HCT116 (cell line): ENCODE data around the gene CASP6. TPM values are rescaled to one million over a fixed set of nuclear protein-coding genes. Genes with fewer than 3 reads are reported as not detected.

ENCODE experiments used
- ATAC-seq: fragments of 200-7000 bp; cut with Tn5 transposase; 2 replicates; pipeline ENCODE4 v1.9.1; 2020; ENCODE audit warnings: mild to moderate bottlenecking, moderate library complexity
- BruUV-seq: library from RNA; stranded (reverse); fragments of 400-500 nt; replicated peaks from 2 replicates; lab custom pipeline; 2021; lab: Mats Ljungman, UMichigan
- CTCF ChIA-PET: fragments of 300-600 bp; sonication (Branson Sonifier 250); formaldehyde crosslinking; loops from one replicate; lab custom pipeline; 2021; ENCODE audit warnings: antibody characterized with exemption; lab: Charles Lee
- POLR2A ChIA-PET: fragments of 300-600, 350-600 bp; sonication (Branson Sonifier 250); formaldehyde crosslinking; loops from one replicate; lab custom pipeline; 2021; ENCODE audit warnings: antibody characterized with exemption; lab: Charles Lee
- RAD21 ChIA-PET, 2 experiments: fragments of 300-600 bp; sonication (Branson Sonifier 250); formaldehyde crosslinking; loops; one replicate each; lab custom pipeline; 2023; ENCODE audit warnings: low total read pairs in 2 of 2; ENCODE audit not compliant: uncharacterized antibody in 2 of 2, unreplicated experiment in 2 of 2, low non-redundant PET in 1 of 2; lab: Charles Lee
- DNase-seq: peaks from one replicate; pipeline ENCODE4 v3.0.0-alpha.2; 2010; ENCODE audit warnings: low read depth, low spot score
- H2AFZ ChIP-seq: fragments of 200-600 bp; shearing (Covaris generic), sonication (generic); 2 replicates; pipeline ENCODE4 v1.6.1; 2017; ENCODE audit warnings: low read depth, mixed run types, mixed read lengths, antibody characterized with exemption, low read length; ENCODE audit not compliant: poor library complexity, severe bottlenecking
- H3K27ac ChIP-seq: 2 replicates; pipeline ENCODE4 v1.5.1; 2012; ENCODE audit warnings: low read depth, low read length
- H3K27me3 ChIP-seq: fragments of 200-600 bp; sonication (generic); 2 replicates; pipeline ENCODE4 v1.6.1; 2016; ENCODE audit warnings: mixed run types, low read length, mixed read lengths; ENCODE audit not compliant: insufficient read depth
- H3K36me3 ChIP-seq, 2 experiments: fragments of 200-500 bp in 1 of 2; fragments of 200-600 bp in 1 of 2; sonication (Bioruptor generic) in 1 of 2; sonication (generic) in 1 of 2; 2 replicates each; pipeline versions ENCODE4 v1.5.1 to v1.6.1; 2014 to 2016; ENCODE audit warnings: low read length in 2 of 2, inconsistent platforms in 1 of 2, mixed read lengths in 1 of 2, mixed run types in 1 of 2; ENCODE audit not compliant: insufficient read depth in 2 of 2, control insufficient read depth in 1 of 2
- H3K4me1 ChIP-seq, 2 experiments: fragments of 200-600 bp in 1 of 2; sonication (generic) in 1 of 2; 2 replicates each; pipeline versions ENCODE4 v1.5.1 to v1.6.1; 2012 to 2017; ENCODE audit warnings: low read length in 2 of 2, inconsistent platforms in 1 of 2, mild to moderate bottlenecking in 1 of 2, mixed read lengths in 1 of 2, mixed run types in 1 of 2, moderate library complexity in 1 of 2; ENCODE audit not compliant: insufficient read depth in 2 of 2, control insufficient read depth in 1 of 2
- H3K4me2 ChIP-seq: fragments of 200-600 bp; sonication (generic); 2 replicates; pipeline ENCODE4 v1.6.1; 2017; ENCODE audit warnings: mixed run types, low read length, mixed read lengths
- H3K4me3 ChIP-seq, 2 experiments: fragments of 200-600 bp in 1 of 2; sonication (generic) in 1 of 2; replicated peaks in 1 of 2; 2 replicates each; pipeline ENCODE4 v1.5.1; 2011 to 2016; ENCODE audit warnings: low read length in 2 of 2, control low read depth in 1 of 2, low read depth in 1 of 2, mild to moderate bottlenecking in 1 of 2, mixed read lengths in 1 of 2, mixed run types in 1 of 2
- H3K79me2 ChIP-seq: fragments of 200-600 bp; sonication (generic); 2 replicates; pipeline ENCODE4 v1.6.1; 2017; ENCODE audit warnings: mild to moderate bottlenecking, mixed run types, low read length, moderate library complexity, mixed read lengths; ENCODE audit not compliant: insufficient read depth
- H3K9ac ChIP-seq: fragments of 200-600 bp; sonication (generic); 2 replicates; pipeline ENCODE4 v1.6.1; 2016; ENCODE audit warnings: low read length, mixed read lengths
- H3K9me2 ChIP-seq: fragments of 200-600 bp; sonication (generic), shearing (Covaris generic); 2 replicates; pipeline ENCODE4 v1.6.1; 2017; ENCODE audit warnings: mixed run types, mild to moderate bottlenecking, moderate library complexity; ENCODE audit not compliant: insufficient read depth
- H3K9me3 ChIP-seq, 2 experiments: fragments of 200-500 bp in 1 of 2; fragments of 200-600 bp in 1 of 2; sonication (Bioruptor generic) in 1 of 2; sonication (generic) in 1 of 2; 2 replicates each; pipeline ENCODE4 v1.6.1; 2014 to 2017; ENCODE audit warnings: low read length in 2 of 2, mixed read lengths in 2 of 2, inconsistent platforms in 1 of 2, low read depth in 1 of 2, mild to moderate bottlenecking in 1 of 2, mixed run types in 1 of 2, moderate library complexity in 1 of 2; ENCODE audit not compliant: control insufficient read depth in 1 of 2, insufficient read depth in 1 of 2
- H4K20me1 ChIP-seq: fragments of 200-600 bp; sonication (generic), shearing (Covaris generic); 2 replicates; pipeline ENCODE4 v1.6.1; 2017; ENCODE audit warnings: mixed run types, mild to moderate bottlenecking, moderate library complexity; ENCODE audit not compliant: insufficient read depth
- CEBPB ChIP-seq: IDR thresholded peaks from 2 replicates; pipeline ENCODE4 v1.6.1; 2012; ENCODE audit warnings: low read depth
- POLR2A ChIP-seq: IDR thresholded peaks from 2 replicates; pipeline ENCODE4 v1.7.0; 2011; ENCODE audit warnings: borderline replicate concordance; ENCODE audit not compliant: insufficient read depth, insufficient read length; ENCODE audit errors: extremely low read depth
- POLR2AphosphoS5 ChIP-seq: IDR thresholded peaks from 2 replicates; pipeline ENCODE4 v1.6.1; 2011; ENCODE audit warnings: mild to moderate bottlenecking, low read depth, low read length, moderate library complexity
- SIN3A ChIP-seq: IDR thresholded peaks from 2 replicates; pipeline ENCODE4 v1.6.1; 2012; ENCODE audit warnings: low read depth
- SP1 ChIP-seq: IDR thresholded peaks from 2 replicates; pipeline ENCODE4 v1.6.1; 2012; ENCODE audit warnings: low read depth
- ZFX ChIP-seq: fragments of 450-650 bp; IDR thresholded peaks from 2 replicates; pipeline ENCODE4 v1.6.1; 2017
- intact Hi-C: fragments of 100-400 bp; cut with micrococcal nuclease; formaldehyde crosslinking; loops from 2 replicates; pipeline ENCODE4 v1.10.0; 2022
- total RNA-seq: library from RNA; stranded (reverse); gene quantifications from one replicate; pipeline ENCODE4 v1.2.1, GENCODE V29; 2021; ENCODE audit not compliant: unreplicated experiment
- TF ChIP-seq, protein P1 (sequence below): IDR thresholded peaks from 2 replicates; pipeline ENCODE4 v1.6.1; 2012
- TF ChIP-seq, protein P2 (sequence below), 3 experiments: fragments of 200-600 bp in 1 of 3; sonication (generic) in 1 of 3; IDR thresholded peaks in 2 of 3; conservative IDR thresholded peaks in 1 of 3; 2 replicates each; pipeline ENCODE4 v1.5.1; 2012 to 2017; ENCODE audit warnings: low read depth in 2 of 3, low read length in 2 of 3, antibody characterized with exemption in 1 of 3, borderline replicate concordance in 1 of 3, control low read depth in 1 of 3, mild to moderate bottlenecking in 1 of 3, mixed read lengths in 1 of 3, mixed run types in 1 of 3, moderate library complexity in 1 of 3; ENCODE audit not compliant: insufficient read depth in 1 of 3
- TF ChIP-seq, protein P3 (sequence below): IDR thresholded peaks from 2 replicates; pipeline ENCODE4 v1.6.1; 2011; ENCODE audit warnings: mild to moderate bottlenecking, low read length, moderate library complexity; ENCODE audit not compliant: insufficient replicate concordance; ENCODE audit errors: extremely low read depth
- TF ChIP-seq, protein P4 (sequence below): IDR thresholded peaks from 2 replicates; pipeline ENCODE4 v1.6.1; 2012

The CASP6 gene
- total RNA-seq, 1 experiment from 2014 or later: 18.1 TPM

DNA sequence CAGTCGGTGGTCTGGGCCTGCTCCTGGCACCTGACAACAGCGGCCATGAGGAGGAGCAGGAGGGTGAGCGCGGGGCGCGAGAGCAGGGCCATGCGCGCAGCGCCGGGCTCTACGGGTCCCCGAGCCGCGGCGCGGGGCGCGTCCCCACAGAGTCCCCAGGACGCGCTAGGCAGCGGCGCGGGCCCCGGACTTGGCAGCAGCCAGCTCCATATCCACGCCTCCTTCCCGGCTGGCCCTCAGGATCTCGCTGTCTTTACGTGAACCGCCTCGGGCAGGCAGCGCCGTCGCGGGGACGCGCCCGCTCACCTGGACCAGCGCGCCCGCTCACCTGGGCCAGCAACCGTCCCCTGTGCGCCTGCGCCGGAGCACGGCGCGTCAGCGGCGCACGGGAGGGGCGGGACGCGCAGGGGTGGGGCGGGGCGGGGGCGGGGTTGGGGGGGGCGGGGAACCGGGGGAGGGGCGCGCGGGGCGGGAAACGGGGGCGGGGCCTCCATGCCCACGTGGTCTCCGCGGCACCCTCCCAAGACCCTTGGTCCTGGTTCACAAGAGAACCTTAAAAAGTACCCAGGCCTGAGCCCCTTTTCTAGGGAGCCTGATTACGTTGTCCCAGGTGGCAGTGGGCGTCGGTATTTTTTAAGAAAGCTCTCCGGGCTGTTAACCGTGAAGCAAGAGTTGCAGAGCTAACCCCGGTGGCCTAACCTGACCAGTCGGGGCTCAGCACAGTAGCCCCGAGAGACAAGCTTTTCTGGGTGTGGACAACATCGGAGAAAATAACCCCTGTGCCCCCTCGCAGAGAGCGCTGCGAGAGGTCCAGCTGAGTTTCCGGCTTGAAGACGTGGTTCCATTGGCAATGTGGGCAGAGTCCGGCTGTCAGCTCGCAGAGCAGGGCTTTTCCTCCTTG is 26.7 kb upstream of the CASP6 start, which contains the start of gene PLA2G12A:
PLA2G12A (minus strand) TSS at position 353 of the 901 bp plus-strand sequence; CDS start at position 92, 261 bp downstream.
- peaks cover 6 to 17% of the 10 kb centered on the region in 2 experiments for H3K4me1 ChIP-seq
- H3K9me2 ChIP-seq: no peaks in the 10 kb centered on the region
- ATAC-seq: peak; percentile 92
- H3K36me3 ChIP-seq: no peaks in the 10 kb centered on the region
- RAD21 ChIA-PET: interaction anchor here in 1 of 2 experiments (1.3 kb wide), 1 partner anchor 27 kb away, joined by 4 read pairs; the partner anchor contains the start of gene CASP6
- H3K27ac ChIP-seq: peak within 1 kb of the TSS; percentile 71
- CTCF ChIA-PET: no interaction called here
- peak within 1 kb of the TSS; percentile 98 for H2AFZ ChIP-seq
- peaks cover 44% of the 10 kb centered on the region for H3K79me2 ChIP-seq
- H3K9me3 ChIP-seq: no peaks in the 10 kb centered on the region
- H4K20me1 ChIP-seq: 0 out of 2 replicates have a peak, but pooled peaks cover 4% of the 10 kb centered on the region
- peak within 1 kb of the TSS; percentile 84 for H3K9ac ChIP-seq
- no TSS peak for BruUV-seq
- peak; percentile 59 for TF ChIP-seq POLR2A
- peak; percentile 86 for TF ChIP-seq ZFX
- no peak; the same call in 1 of the 2 replicates for TF ChIP-seq SP1
- TF ChIP-seq, protein P1, sequence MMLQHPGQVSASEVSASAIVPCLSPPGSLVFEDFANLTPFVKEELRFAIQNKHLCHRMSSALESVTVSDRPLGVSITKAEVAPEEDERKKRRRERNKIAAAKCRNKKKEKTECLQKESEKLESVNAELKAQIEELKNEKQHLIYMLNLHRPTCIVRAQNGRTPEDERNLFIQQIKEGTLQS: no peak
- TF ChIP-seq, protein P2, sequence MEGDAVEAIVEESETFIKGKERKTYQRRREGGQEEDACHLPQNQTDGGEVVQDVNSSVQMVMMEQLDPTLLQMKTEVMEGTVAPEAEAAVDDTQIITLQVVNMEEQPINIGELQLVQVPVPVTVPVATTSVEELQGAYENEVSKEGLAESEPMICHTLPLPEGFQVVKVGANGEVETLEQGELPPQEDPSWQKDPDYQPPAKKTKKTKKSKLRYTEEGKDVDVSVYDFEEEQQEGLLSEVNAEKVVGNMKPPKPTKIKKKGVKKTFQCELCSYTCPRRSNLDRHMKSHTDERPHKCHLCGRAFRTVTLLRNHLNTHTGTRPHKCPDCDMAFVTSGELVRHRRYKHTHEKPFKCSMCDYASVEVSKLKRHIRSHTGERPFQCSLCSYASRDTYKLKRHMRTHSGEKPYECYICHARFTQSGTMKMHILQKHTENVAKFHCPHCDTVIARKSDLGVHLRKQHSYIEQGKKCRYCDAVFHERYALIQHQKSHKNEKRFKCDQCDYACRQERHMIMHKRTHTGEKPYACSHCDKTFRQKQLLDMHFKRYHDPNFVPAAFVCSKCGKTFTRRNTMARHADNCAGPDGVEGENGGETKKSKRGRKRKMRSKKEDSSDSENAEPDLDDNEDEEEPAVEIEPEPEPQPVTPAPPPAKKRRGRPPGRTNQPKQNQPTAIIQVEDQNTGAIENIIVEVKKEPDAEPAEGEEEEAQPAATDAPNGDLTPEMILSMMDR (IDR thresholded peaks at IDR 0.05 in 2 of 3, conservative IDR thresholded peaks at IDR 0.05 in 1 of 3; ENCODE audit: borderline replicate concordance in 1 of 3, insufficient read depth in 1 of 3, low read depth in 2 of 3, low read length in 2 of 3): no peak
- TF ChIP-seq, protein P3, sequence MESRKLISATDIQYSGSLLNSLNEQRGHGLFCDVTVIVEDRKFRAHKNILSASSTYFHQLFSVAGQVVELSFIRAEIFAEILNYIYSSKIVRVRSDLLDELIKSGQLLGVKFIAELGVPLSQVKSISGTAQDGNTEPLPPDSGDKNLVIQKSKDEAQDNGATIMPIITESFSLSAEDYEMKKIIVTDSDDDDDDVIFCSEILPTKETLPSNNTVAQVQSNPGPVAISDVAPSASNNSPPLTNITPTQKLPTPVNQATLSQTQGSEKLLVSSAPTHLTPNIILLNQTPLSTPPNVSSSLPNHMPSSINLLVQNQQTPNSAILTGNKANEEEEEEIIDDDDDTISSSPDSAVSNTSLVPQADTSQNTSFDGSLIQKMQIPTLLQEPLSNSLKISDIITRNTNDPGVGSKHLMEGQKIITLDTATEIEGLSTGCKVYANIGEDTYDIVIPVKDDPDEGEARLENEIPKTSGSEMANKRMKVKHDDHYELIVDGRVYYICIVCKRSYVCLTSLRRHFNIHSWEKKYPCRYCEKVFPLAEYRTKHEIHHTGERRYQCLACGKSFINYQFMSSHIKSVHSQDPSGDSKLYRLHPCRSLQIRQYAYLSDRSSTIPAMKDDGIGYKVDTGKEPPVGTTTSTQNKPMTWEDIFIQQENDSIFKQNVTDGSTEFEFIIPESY: peak; percentile 24
- TF ChIP-seq, protein P4, sequence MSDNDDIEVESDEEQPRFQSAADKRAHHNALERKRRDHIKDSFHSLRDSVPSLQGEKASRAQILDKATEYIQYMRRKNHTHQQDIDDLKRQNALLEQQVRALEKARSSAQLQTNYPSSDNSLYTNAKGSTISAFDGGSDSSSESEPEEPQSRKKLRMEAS: peak; percentile 82
- no peak for TF ChIP-seq CEBPB
- peak; percentile 68; the same call in 1 of the 2 replicates for TF ChIP-seq SIN3A
- peak; percentile 85 for TF ChIP-seq POLR2AphosphoS5
- TF ChIP-seq, all 23 proteins: peak for 6
- intact Hi-C loops: loop anchor here (5.0 kb wide), 1 partner anchor 168 kb away; the partner anchor contains the start of gene MCUB
- Histone ChIP-seq H3K4me3 (peak within 1 kb of the TSS; percentile 75 to 77), H3K27me3 (no peaks in the 10 kb centered on the region), H3K4me2 (peak within 1 kb of the TSS; percentile 86)
- peak; percentile 87 for DNase-seq
- POLR2A ChIA-PET: no interaction called here
